M059J (cell line): Measurements from ENCODE around the gene PDK1. TPM values are rescaled to one million over a fixed set of nuclear protein-coding genes. Genes with fewer than 3 reads are reported as not detected.
"Not testable (repeated sequence)": the region's sequence is repeated elsewhere in the genome, so short reads cannot be mapped to it uniquely, and the experiment has no call there.

Experiments
- DNase-seq: peaks from one replicate; pipeline ENCODE4 v3.0.0-alpha.2; 2012; ENCODE audit warnings: low read depth
- total RNA-seq: library from RNA; depleted of rRNA; stranded (reverse); fragments of >200 nt; shearing (Covaris generic); gene quantifications from 2 replicates; pipeline ENCODE4 v1.2.3, GENCODE V29; 2014

Gene PDK1
- total RNA-seq, 1 experiment from 2014 or later, result 16.0 TPM

GRCh38 chr2:172552547-172553291, 3.2 kb upstream of the PDK1 start:
- DNase-seq, result peak; percentile 85

GRCh38 chr2:172554352-172555271, 1.3 kb upstream of the PDK1 start:
- DNase-seq, result no peak

- no peak for DNase-seq
These were observed 693 bp upstream of the PDK1 start for GRCh38 chr2:172555272-172555521.

GRCh38 chr2:172556284-172557033, 569 bp downstream of the PDK1 start:
- peak; percentile 57 for DNase-seq

- no peak for DNase-seq
These were observed 2.5 kb downstream of the PDK1 start for GRCh38 chr2:172558372-172558771.

GRCh38 chr2:172560721-172561120, 4.8 kb downstream of the PDK1 start:
- DNase-seq, result no peak

GRCh38 chr2:172561270-172561669, 5.4 kb downstream of the PDK1 start:
- no peak for DNase-seq

GRCh38 chr2:172562298-172562697, 6.4 kb downstream of the PDK1 start:
- no peak for DNase-seq

- DNase-seq, result peak; percentile 24
These were observed 8.5 kb downstream of the PDK1 start for GRCh38 chr2:172564376-172564775.

- DNase-seq, result no peak
These were observed 15.4 kb downstream of the PDK1 start for GRCh38 chr2:172571245-172571644.

- no peak for DNase-seq
These were observed 17.1 kb downstream of the PDK1 start for GRCh38 chr2:172572981-172573380.

GRCh38 chr2:172574965-172575364, 19.1 kb downstream of the PDK1 start:
- no peak for DNase-seq

GRCh38 chr2:172578054-172578453, 22.2 kb downstream of the PDK1 start:
- DNase-seq, result no peak

- no peak for DNase-seq
These were observed 23.1 kb downstream of the PDK1 start for GRCh38 chr2:172578860-172579512.

GRCh38 chr2:172580544-172580943, 24.7 kb downstream of the PDK1 start:
- DNase-seq, result no peak

- DNase-seq, result no peak
These were observed 26.8 kb downstream of the PDK1 start for GRCh38 chr2:172582656-172583055.

- peak; percentile 40 for DNase-seq
These were observed 30.5 kb downstream of the PDK1 start for GRCh38 chr2:172586245-172586891.

GRCh38 chr2:172587231-172587630, 31.3 kb downstream of the PDK1 start:
- not testable (repeated sequence) for DNase-seq

- DNase-seq, result peak; percentile 38
These were observed 33.0 kb downstream of the PDK1 start for GRCh38 chr2:172588931-172589330.

GRCh38 chr2:172591386-172591785, 35.5 kb downstream of the PDK1 start:
- DNase-seq, result not testable (repeated sequence)

- not testable (repeated sequence) for DNase-seq
These were observed 36.3 kb downstream of the PDK1 start for GRCh38 chr2:172592190-172592589.
